GM21390 (cell line): Measurements from ENCODE around the gene KIAA0232.
A peak's percentile ranks its signal among the peaks of the same experiment; 100 is the strongest.

ENCODE experiments used
- ATAC-seq: cut with Tn5 transposase; IDR thresholded peaks from one replicate; pipeline ENCODE4 v1.9.1; 2021; ENCODE audit not compliant: unreplicated experiment

The KIAA0232 gene

DNA sequence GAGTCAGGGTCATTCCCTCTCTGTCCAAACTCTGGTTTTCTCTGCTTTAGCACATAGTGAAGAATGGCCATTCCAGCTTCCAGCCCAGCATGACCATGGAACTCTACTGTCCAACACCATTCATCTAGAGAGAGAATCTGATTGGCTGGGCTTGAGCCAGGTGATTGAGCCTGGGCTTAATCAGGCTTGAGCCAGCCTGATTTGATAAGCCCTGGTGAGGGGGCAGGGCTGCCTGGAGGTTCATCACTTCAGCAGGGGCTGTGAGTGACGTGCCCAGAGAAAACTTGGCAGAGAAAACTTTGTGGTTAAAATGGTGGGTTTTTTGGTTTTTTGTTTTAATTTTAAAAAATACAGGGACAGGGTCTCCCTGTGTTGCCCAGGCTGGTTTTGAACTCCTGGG, 62.5 kb downstream of the KIAA0232 start:
- no peak for ATAC-seq

- no peak for ATAC-seq
Observed at GRCh38 chr4:6845574-6845973, 63.0 kb downstream of the KIAA0232 start.

- no peak for ATAC-seq
Observed at GRCh38 chr4:6847178-6847577, 64.7 kb downstream of the KIAA0232 start.

GRCh38 chr4:6848717-6849305, 66.3 kb downstream of the KIAA0232 start:
- no peak for ATAC-seq

- no peak for ATAC-seq
Observed at GRCh38 chr4:6849691-6850090, 67.2 kb downstream of the KIAA0232 start.

DNA sequence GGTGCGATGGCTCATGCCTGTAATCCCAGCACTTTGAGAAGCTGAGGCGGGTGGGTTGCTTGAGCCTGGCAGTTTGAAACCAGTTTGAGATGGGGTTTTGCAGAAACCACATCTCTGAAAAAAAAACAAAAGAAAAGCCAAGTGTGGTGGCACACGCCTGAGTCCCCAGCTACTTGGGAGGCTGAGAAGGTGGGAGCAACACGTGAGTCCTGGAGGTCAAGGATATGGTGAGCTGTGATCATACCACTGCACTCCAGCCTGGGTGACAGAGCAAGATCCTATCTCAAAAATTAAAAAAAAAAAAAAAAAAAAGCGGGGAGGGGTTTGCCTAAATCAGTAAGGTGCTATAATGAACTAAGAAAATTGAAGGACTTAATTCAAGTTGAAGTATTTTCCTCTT, 68.9 kb downstream of the KIAA0232 start:
- no peak for ATAC-seq

- no peak for ATAC-seq
Observed at GRCh38 chr4:6851962-6852361, 69.4 kb downstream of the KIAA0232 start.

DNA sequence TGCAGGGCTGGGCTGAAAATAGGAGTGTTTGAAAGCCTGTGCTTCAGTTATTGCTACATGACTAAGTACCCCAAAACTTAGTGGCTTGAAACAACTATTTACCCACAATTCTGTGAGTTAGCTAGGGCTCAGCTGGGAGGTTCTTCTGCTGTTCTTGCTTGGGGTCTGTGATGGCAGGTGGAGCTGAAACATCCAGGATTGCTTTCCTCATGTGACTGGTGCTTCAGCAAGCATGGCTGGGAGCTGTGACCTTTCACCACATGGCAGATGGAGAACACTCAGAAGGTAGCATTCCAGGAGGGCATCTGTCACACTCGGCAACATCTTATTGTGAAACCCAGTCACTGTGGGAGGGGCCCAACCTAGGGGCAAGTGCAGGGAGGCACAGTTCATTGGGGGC, 70.1 kb downstream of the KIAA0232 start:
- ATAC-seq = no peak

DNA sequence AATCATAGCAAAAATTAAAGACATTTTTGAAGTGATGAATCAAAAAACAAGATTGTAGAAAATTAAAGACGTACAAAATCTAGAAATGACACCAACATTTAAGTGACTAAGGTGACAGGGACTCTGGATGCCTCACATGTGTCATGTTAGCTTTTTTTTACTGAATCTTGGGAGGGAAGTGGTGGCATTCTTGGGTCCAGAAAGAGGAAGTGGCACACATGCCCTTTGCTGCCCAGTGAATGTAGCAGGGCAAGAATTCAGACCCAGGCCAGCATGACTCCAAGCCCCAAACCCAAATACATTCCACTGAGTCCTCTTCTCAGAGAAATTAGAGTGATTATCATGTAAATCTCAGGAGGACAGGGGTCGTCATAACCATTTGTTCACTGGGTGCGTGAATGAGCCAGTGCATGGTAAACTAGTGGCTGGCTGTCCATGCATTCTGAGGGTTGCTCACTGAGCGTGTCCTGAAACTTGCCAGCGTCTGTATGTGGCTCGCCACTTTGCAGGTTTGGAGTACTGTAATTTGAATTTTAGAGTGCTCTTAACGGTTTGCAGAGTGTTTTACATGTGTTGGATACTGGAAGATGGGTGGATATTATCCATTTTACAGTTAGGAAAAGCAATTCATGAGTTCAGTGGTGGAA, 71.7 kb downstream of the KIAA0232 start:
- no peak for ATAC-seq

DNA sequence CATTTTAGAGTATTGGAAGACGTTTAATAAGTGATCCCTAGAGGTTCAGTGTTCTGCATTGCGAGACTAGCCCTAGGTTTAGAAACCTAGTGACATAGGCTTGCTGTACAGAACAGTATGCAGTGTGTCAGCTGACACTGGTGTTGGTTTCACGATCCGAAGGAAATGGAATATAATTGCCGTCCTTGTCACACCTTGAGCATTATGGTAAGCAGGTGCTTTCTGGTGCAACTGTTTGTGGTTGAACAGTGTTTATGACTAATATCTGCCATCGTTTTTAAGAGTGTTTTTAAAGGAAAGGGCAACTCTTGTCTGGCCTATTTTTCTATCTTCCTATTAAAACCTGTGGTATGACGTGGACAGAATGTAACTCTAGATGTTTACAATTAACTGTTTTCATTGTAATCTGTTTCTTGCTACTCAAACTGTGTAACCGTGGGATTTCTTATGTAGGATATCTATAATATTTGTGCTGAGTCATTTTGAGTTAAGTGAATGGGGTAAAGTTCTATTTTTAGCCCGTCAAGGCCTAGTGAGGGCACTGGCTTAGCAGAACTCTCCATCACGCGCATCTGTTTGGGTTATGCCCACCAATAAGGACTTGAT, 73.3 kb downstream of the KIAA0232 start:
- peak; percentile 90 for ATAC-seq

GRCh38 chr4:6856391-6856790, 73.9 kb downstream of the KIAA0232 start:
- no peak for ATAC-seq

- ATAC-seq = no peak
Observed at GRCh38 chr4:6857009-6857882, 74.7 kb downstream of the KIAA0232 start.

DNA sequence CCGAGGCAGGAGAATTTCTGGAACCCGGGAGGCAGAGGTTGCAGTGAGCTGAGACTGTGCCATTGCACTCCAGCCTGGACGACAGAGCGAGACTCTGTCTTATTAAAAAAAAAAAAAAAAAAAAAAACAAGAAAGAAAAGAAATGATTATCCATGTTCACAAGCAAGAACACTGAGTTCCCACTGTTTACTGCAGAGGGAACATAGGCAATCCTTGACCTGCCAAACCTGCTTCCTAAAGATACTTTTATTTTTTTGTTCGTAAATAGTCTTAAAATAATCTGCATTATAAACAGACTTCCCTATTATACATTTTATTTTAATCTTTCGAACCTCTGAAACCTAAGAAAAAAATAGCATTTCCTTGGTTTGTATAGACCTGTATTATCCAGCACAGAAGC, 76.5 kb downstream of the KIAA0232 start:
- no peak for ATAC-seq

DNA sequence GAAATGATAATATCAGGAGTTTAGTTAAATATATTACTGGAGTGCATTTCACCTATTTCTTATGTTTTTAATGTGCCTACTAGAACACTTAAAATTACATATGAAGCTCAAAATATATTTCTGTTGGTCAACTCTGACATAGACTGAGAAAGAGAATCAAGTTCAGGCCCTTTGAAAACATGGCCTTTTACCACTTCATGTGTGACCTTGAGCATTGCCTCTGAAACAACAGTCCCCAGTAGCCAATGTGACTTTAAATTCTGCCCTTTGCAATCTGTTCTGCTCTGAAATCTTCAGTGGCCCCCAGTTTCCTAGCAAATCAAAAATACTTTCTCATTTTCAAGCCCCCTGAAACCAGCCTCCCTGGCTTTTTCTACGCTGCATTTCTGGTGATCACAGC, 77.0 kb downstream of the KIAA0232 start:
- no peak for ATAC-seq

- no peak for ATAC-seq
Observed at GRCh38 chr4:6868386-6868785, 85.9 kb downstream of the KIAA0232 start.

DNA sequence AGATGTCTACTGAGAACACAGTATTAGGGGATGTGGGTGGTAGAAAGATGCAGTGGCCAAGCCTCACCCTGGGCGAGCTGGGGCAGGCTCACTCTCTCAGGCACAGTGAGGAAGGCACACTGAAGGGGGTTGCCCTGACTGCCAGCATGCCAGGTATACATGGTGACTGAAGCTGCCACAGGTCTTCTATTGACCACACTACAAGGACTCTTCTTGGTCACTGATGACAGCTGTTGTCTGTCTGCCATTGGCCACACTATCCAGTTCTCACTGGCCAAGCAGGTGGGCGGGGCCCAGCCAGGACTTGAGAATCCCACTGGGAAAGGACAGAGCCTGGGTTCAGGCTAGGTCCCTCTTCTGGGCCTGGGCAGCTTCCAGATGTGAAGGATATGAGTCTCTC, 87.4 kb downstream of the KIAA0232 start:
- no peak for ATAC-seq

DNA sequence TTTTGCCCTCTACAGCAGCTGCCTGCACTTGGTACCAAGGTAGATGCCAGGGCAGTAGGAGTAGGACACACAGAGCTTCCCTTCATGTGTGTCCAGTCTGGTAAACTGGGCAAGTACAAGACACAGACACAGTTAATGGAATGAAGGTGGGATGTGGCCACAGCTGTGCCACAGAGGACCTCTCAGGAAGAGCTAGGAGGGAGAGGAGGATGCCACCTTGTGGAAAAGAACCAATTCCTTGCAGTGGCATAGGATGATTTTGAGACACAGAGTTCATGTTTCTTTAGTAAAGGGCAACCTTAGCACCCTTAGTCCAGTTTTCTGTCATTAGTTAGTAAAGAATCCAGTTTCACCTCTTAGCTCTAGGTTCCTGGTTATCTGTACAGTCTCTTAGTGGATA, 90.8 kb downstream of the KIAA0232 start:
- ATAC-seq = no peak

- ATAC-seq = peak; percentile 84
Observed at GRCh38 chr4:6873792-6874461, 91.4 kb downstream of the KIAA0232 start.

- no peak for ATAC-seq
Observed at GRCh38 chr4:6874981-6875380, 92.5 kb downstream of the KIAA0232 start.

GRCh38 chr4:6875431-6875831, 92.9 kb downstream of the KIAA0232 start:
- ATAC-seq = no peak

DNA sequence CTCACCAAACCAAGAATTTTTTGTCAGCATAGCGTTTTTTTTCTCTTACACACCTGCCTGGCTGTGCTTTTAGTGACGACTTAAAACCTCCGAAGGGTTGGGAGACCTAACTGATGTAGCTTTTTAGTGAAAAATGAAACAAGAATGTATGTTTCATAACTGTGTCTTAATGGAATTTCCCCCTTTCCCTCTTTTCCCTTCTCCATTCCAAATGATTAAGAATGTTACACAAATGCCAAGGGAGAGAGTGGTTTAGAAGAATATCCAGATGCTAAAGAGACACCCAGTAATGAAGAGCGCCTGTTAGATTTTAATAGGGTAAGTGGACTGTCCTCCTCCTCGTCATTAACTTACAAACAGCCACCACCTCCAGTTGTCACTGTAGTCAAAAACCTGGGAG, 93.9 kb downstream of the KIAA0232 start:
- no peak for ATAC-seq
